ENCODE results near the gene TMEM250. TPM values are rescaled to one million over a fixed set of nuclear protein-coding genes. Genes with fewer than 3 reads are reported as not detected.
A peak's percentile ranks its signal among the peaks of the same experiment; 100 is the strongest.

TMEM250 gene
- total and polyA plus RNA-seq, 10 donors = 10.7 to 31.3 (median 25.8) TPM

- Histone ChIP-seq H3K4me3 (peak overlapping the region in 1 of 8 donors; percentile 24), H3K36me3 (peaks cover 0 to 15% (median 0%) of the 10 kb centered on the region in 6 donors), H3K4me1 (peaks cover 42 to 100% (median 81%) of the 10 kb centered on the region in 6 donors), H3K9me3 (no peaks in the 10 kb centered on the region), H3K27me3 (replicated peaks in 1 of 7) (peaks cover 0 to 30% (median 0%) of the 10 kb centered on the region in 7 donors), H3K27ac (peak overlapping the region in 4 of 8 donors; percentile 38 to 95 (median 62))
- WGBS, 5 donors = 24 to 38% (median 31%) methylated on average over 21 to 22 of the region's 22 CpGs
- peak in 1 of 3 donors; percentile 23 for TF ChIP-seq POLR2AphosphoS5 (IDR thresholded peaks at IDR 0.05)
- TF ChIP-seq POLR2A (IDR thresholded peaks at IDR 0.05) = no peak
- intact Hi-C loops (cut with DNase I; ENCODE audit: low total_unique reads) = loop anchor here (5.0 kb wide), 1 partner anchor 33 kb away; no protein-coding TSS in a partner anchor
- peak; percentile 77 for DNase-seq
These were observed 29.6 kb downstream of the TMEM250 start for GRCh38 chr9:136088939-136089696.

- no peak for DNase-seq
- no peaks in the 10 kb centered on the region for H3K9me3 ChIP-seq
- peaks cover 0 to 24% (median 0%) of the 10 kb centered on the region in 7 donors for H3K27me3 ChIP-seq (replicated peaks in 1 of 7)
- peak overlapping the region in 4 of 8 donors; percentile 38 to 95 (median 62) for H3K27ac ChIP-seq
- H3K36me3 ChIP-seq = peaks cover 0 to 21% (median 0%) of the 10 kb centered on the region in 6 donors
- TF ChIP-seq, protein P1, sequence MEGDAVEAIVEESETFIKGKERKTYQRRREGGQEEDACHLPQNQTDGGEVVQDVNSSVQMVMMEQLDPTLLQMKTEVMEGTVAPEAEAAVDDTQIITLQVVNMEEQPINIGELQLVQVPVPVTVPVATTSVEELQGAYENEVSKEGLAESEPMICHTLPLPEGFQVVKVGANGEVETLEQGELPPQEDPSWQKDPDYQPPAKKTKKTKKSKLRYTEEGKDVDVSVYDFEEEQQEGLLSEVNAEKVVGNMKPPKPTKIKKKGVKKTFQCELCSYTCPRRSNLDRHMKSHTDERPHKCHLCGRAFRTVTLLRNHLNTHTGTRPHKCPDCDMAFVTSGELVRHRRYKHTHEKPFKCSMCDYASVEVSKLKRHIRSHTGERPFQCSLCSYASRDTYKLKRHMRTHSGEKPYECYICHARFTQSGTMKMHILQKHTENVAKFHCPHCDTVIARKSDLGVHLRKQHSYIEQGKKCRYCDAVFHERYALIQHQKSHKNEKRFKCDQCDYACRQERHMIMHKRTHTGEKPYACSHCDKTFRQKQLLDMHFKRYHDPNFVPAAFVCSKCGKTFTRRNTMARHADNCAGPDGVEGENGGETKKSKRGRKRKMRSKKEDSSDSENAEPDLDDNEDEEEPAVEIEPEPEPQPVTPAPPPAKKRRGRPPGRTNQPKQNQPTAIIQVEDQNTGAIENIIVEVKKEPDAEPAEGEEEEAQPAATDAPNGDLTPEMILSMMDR (IDR thresholded peaks at IDR 0.05 in 8 of 11, conservative IDR thresholded peaks at IDR 0.05 in 3 of 11) = no peak
- no peak for TF ChIP-seq POLR2A (IDR thresholded peaks at IDR 0.05)
- no peak for TF ChIP-seq POLR2AphosphoS5 (IDR thresholded peaks at IDR 0.05)
- peaks cover 37 to 99% (median 75%) of the 10 kb centered on the region in 6 donors for H3K4me1 ChIP-seq
- no peak overlapping the region for H3K4me3 ChIP-seq
- intact Hi-C loops (cut with DNase I; ENCODE audit: low total_unique reads) = loop anchor here (5.0 kb wide), 1 partner anchor 34 kb away; no protein-coding TSS in a partner anchor
- WGBS, 5 donors = 55 to 84% (median 68%) methylated on average over 5 to 15 of the region's 15 CpGs
These were observed 30.2 kb downstream of the TMEM250 start for GRCh38 chr9:136088481-136088938.

DNA sequence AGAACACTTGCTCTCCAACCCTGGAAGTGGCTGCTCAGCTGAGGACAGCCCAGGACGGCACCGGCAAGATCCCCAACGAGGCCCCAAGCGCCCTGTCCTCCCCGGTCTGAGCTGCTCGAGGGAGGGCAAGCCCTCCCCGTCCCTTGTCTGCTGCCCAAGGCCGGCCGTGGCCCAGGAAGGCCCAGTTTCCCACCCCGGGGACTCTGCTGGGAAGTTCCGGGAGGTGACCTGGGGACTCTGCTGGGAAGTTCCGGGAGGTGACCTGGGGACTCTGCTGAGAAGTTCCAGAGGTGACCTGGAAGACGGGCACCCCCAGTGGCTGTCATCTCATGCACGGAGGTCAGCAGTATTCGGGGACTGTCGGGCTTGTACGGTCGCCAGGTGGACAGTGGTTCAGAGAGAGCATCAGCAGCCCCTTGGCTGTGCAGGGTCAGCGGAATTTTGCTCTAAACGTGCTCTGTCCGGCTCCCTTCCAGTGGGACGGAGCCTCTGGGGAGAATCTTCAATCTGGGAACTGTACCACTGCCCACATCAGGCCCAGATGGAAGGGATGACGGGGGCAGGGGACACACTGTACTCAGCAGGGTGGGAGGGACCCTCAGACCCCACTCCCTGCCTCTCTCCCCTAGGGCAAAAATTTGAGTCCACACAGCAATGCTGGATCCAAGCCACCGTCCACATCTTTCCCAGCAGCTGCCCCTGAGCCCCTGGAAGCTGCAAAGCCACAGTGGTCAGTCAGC lies 30.8 kb downstream of the TMEM250 start:
- peaks cover 0 to 22% (median 0%) of the 10 kb centered on the region in 7 donors for H3K27me3 ChIP-seq (replicated peaks in 1 of 7)
- no peak for DNase-seq
- H3K4me3 ChIP-seq = no peak overlapping the region
- peaks cover 31 to 99% (median 70%) of the 10 kb centered on the region in 6 donors for H3K4me1 ChIP-seq
- TF ChIP-seq POLR2AphosphoS5 (IDR thresholded peaks at IDR 0.05) = no peak
- TF ChIP-seq, protein P1 (IDR thresholded peaks at IDR 0.05 in 8 of 11, conservative IDR thresholded peaks at IDR 0.05 in 3 of 11) = no peak
- TF ChIP-seq POLR2A (IDR thresholded peaks at IDR 0.05) = no peak
- intact Hi-C loops (cut with DNase I; ENCODE audit: low total_unique reads) = loop anchor here (5.0 kb wide), 1 partner anchor 34 kb away; no protein-coding TSS in a partner anchor
- H3K9me3 ChIP-seq = no peaks in the 10 kb centered on the region
- peaks cover 0 to 27% (median 0%) of the 10 kb centered on the region in 6 donors for H3K36me3 ChIP-seq
- H3K27ac ChIP-seq = no peak overlapping the region
- 65 to 86% (median 79%) methylated on average over 17 to 24 of the region's 24 CpGs for WGBS, 5 donors

- Histone ChIP-seq H3K27ac (peak overlapping the region in 3 of 8 donors; percentile 18 to 59 (median 54)), H3K27me3 (replicated peaks in 1 of 7) (peaks cover 0 to 22% (median 0%) of the 10 kb centered on the region in 7 donors), H3K4me3 (no peak overlapping the region), H3K36me3 (peaks cover 0 to 27% (median 0%) of the 10 kb centered on the region in 6 donors), H3K9me3 (no peaks in the 10 kb centered on the region), H3K4me1 (peaks cover 29 to 99% (median 67%) of the 10 kb centered on the region in 6 donors)
- 82 to 88% (median 83%) methylated on average over 17 to 21 of the region's 21 CpGs for WGBS, 5 donors
- no peak for DNase-seq
- intact Hi-C loops (cut with DNase I; ENCODE audit: low total_unique reads) = loop anchor here (5.0 kb wide), 1 partner anchor 35 kb away; no protein-coding TSS in a partner anchor
- TF ChIP-seq, protein P1 (IDR thresholded peaks at IDR 0.05 in 8 of 11, conservative IDR thresholded peaks at IDR 0.05 in 3 of 11) = no peak
- TF ChIP-seq POLR2AphosphoS5 (IDR thresholded peaks at IDR 0.05) = no peak
- TF ChIP-seq POLR2A (IDR thresholded peaks at IDR 0.05) = no peak
These were observed 31.5 kb downstream of the TMEM250 start for GRCh38 chr9:136086951-136087740.
